ENCODE data around the gene ANGPTL1. TPM values are rescaled to one million over a fixed set of nuclear protein-coding genes. Genes with fewer than 3 reads are reported as not detected.
"Not testable (repeated sequence)": the region's sequence is repeated elsewhere in the genome, so short reads cannot be mapped to it uniquely, and the experiment has no call there.

ANGPTL1 gene
- total RNA-seq, 2 experiments from 2014 or later = not detected

DNA sequence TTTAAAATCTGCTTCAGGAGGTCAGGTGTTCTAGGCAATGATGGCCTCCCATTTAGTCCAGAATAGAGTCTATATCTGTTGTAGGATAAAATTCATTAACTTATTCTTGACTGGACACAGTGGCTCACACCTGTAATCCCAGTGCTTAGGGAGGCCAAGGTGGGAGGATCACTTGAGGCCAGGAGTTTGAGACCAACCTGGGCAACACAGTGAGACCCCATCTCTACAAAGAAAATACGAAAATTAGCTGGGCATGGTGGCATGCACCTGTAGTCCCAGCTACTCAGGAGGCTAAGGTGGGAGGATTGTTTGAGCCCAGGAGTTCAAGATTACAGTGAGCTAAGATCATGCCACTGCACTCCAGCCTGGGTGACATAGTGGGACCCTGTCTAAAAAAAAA lies 23.0 kb downstream of the ANGPTL1 start:
- H3K9me3 Mint-ChIP-seq (ENCODE audit: low read depth); H3K27me3 Mint-ChIP-seq; H3K27ac Mint-ChIP-seq; CTCF ChIA-PET; DNase-seq; H3K4me3 Mint-ChIP-seq; ATAC-seq; H3K4me1 Mint-ChIP-seq; H3K36me3 Mint-ChIP-seq: not testable (repeated sequence)

DNA sequence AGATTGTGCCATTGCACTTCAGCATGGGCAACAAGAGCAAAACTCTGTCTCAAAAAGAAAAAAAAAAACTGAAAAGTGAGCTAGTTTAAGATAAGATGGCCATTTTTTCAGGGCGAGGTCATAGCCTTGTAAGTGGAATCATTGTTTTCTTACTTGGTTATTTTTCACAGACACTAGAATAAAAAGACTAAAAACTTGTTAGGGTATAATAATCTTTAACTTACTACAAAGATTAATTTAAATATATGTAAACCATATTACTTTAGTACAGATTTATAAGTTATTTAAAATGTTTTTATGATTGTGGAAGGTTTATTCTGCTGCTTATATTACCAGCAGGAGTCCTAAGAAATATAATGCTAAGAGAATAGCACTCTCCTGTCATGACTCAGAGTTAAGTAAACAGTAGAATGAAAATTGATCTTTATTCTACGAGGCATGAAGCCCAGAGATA lies 23.5 kb downstream of the ANGPTL1 start:
- H3K27me3 Mint-ChIP-seq = no peaks in the 10 kb centered on the region

DNA sequence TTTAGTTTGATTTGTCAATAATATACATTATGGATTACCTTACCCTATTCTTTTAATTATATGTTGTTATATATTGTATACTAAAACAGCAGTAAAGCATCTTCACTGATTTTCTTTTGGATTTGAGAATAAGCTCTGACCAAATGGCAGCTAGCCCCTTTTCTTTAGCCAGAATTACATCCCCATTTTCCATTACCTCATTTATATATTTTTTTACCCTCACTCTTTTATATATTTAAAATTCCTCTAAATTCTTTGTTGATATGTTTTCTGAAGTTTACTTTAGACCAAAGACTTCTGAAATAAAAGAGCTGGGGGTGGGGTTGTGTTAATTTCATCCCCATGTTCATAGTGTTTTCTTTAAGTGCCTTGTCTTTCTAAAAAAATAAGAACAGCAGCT lies 24.6 kb downstream of the ANGPTL1 start:
- Mint-ChIP-seq H3K27ac (no peak overlapping the region), H3K4me3 (no peak overlapping the region), H3K4me1 (no peaks in the 10 kb centered on the region), H3K36me3 (no peaks in the 10 kb centered on the region), H3K9me3 (ENCODE audit: low read depth) (no peaks in the 10 kb centered on the region), H3K27me3 (no peaks in the 10 kb centered on the region)
- ATAC-seq (no peak), DNase-seq (no peak)
- CTCF ChIA-PET = no interaction called here

More for the DNA sequence above, 23.5 kb downstream of the ANGPTL1 start:
- no peaks in the 10 kb centered on the region for H3K9me3 Mint-ChIP-seq (ENCODE audit: low read depth)
- ATAC-seq (no peak), DNase-seq (no peak)
- H3K36me3 Mint-ChIP-seq = no peaks in the 10 kb centered on the region
- no peak overlapping the region for H3K27ac Mint-ChIP-seq
- H3K4me1 Mint-ChIP-seq = no peaks in the 10 kb centered on the region
- H3K4me3 Mint-ChIP-seq = no peak overlapping the region
- CTCF ChIA-PET = no interaction called here

DNA sequence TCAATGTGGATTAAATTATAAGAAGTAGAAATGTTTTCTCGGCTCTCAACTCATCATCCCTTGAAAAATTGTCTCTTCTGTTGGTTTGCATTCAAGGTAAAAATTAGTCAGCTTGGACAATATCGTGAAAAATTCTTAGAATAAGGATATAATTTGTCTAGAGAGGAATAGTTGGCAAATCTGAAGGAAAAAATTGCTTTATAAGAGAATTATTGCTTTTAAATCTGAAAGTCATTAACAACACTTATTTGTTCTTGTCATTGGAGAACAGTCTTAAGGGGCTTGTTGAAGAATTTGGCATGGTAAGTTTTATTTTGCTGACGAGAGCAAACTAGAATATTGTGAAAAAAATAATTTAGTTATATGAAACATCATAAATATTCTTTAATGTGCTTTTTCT lies 26.4 kb downstream of the ANGPTL1 start:
- CTCF ChIA-PET = no interaction called here
- H3K4me1 Mint-ChIP-seq = no peaks in the 10 kb centered on the region
- H3K36me3 Mint-ChIP-seq = no peaks in the 10 kb centered on the region
- no peaks in the 10 kb centered on the region for H3K9me3 Mint-ChIP-seq (ENCODE audit: low read depth)
- no peak overlapping the region for H3K27ac Mint-ChIP-seq
- H3K27me3 Mint-ChIP-seq = no peaks in the 10 kb centered on the region
- no peak overlapping the region for H3K4me3 Mint-ChIP-seq
- ATAC-seq = no peak
- DNase-seq = no peak

DNA sequence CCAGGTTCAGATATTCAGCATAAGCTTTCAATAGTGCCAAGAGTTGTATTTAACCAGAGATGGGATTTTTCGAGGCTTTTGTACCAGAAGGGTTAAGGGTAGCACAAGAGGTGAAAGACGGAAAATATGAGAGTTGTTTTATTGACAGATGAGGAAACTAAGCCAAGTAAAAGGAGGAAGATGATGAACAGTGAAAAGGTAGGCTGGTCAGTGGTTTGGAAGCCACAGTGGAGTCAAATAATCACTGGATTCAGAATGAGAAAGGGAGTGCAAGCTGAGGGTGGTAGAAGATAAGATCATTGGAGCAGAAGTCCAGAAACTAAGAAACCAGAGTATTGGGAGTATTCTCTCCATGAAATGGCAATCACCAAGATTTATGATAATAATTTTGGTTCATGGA lies 45.7 kb downstream of the ANGPTL1 start:
- DNase-seq (no peak), ATAC-seq (no peak)
- Mint-ChIP-seq H3K36me3 (no peaks in the 10 kb centered on the region), H3K27ac (no peak overlapping the region), H3K27me3 (no peaks in the 10 kb centered on the region), H3K9me3 (ENCODE audit: low read depth) (no peaks in the 10 kb centered on the region), H3K4me1 (peaks cover 3% of the 10 kb centered on the region), H3K4me3 (no peak overlapping the region)
- CTCF ChIA-PET = no interaction called here

DNA sequence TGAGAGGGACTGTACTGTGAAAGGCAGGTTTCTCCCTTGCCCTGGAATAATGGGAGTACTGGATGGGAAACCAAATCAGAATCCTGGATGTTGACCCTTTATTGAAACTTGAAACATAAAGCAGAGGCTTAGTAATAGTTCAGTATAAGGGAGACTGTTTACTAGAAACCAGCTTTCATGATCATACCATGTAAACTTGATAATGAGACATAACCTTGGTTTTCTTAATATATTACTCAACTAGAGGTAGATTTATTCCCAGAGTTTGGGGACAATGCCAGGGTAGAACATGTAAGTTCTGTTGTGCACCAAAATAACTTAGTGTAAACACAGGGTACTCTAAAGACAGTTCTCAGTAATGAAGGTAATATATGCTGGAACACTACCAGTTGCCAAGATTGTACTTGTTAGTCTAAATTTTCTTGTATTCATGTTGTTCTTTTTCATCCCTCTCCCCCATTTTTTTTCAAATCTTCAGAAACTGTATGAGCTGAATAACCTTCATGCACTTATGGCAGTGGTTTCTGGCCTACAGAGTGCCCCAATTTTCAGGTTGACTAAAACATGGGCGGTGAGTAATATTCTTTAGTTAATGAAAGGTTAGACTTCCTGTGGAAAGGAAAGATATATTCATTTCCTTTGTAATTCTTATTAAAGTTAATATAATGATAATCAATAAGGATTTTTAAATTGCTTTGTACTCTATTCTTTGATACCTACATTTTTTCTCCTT lies 49.6 kb downstream of the ANGPTL1 start:
- CTCF ChIA-PET = no interaction called here
- Mint-ChIP-seq H3K36me3 (no peaks in the 10 kb centered on the region), H3K4me1 (peaks cover 3% of the 10 kb centered on the region), H3K9me3 (ENCODE audit: low read depth) (no peaks in the 10 kb centered on the region), H3K27me3 (no peaks in the 10 kb centered on the region), H3K4me3 (no peak overlapping the region), H3K27ac (no peak overlapping the region)
- ATAC-seq = no peak
- no peak for DNase-seq

DNA sequence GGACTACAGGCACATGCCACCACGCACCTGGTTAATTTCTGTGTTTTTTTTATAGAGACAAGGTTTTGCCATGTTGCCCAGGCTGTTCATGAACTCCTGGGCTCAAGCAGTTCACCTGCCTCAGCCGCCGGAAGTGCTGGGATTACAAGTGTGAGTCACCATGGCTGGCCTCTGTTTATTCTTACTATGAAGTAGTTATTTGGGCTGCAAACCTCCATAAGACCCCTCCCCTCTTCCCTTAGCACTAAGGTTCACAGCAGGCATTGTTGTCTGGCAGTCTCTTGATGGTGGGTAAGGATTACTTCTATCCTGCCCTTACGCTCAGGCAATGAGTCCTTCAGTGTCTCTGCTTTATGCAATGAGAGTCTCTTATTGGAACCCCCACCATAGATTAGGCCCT lies 51.8 kb downstream of the ANGPTL1 start:
- no peak overlapping the region for H3K27ac Mint-ChIP-seq
- no peak for DNase-seq
- H3K36me3 Mint-ChIP-seq = no peaks in the 10 kb centered on the region
- peaks cover 3% of the 10 kb centered on the region for H3K4me1 Mint-ChIP-seq
- ATAC-seq = no peak
- CTCF ChIA-PET = no interaction called here
- no peaks in the 10 kb centered on the region for H3K9me3 Mint-ChIP-seq (ENCODE audit: low read depth)
- H3K4me3 Mint-ChIP-seq = no peak overlapping the region
- no peaks in the 10 kb centered on the region for H3K27me3 Mint-ChIP-seq

DNA sequence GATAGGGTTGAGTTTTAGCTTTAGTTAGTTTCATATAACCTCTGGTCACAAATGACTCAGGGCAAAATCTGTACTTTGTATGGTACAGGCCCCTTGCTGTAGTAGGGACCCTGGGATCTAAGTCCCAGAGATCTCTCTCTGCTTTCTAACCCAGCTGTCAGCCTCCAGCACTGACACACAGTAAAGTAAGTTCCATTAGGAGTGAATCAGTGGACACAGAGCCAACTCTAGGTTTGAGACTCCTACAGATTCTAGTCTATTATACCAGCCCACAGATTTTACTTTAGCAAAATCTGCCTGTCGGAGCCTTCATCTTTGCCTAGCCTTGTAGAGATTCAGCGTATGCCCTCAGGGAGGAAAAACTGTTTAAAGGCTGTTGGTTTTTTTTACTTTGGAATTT lies 52.5 kb downstream of the ANGPTL1 start:
- CTCF ChIA-PET = no interaction called here
- H3K9me3 Mint-ChIP-seq (ENCODE audit: low read depth) = no peaks in the 10 kb centered on the region
- no peak overlapping the region for H3K4me3 Mint-ChIP-seq
- no peaks in the 10 kb centered on the region for H3K27me3 Mint-ChIP-seq
- no peak overlapping the region for H3K27ac Mint-ChIP-seq
- ATAC-seq (no peak), DNase-seq (no peak)
- peaks cover 3% of the 10 kb centered on the region for H3K4me1 Mint-ChIP-seq
- no peaks in the 10 kb centered on the region for H3K36me3 Mint-ChIP-seq

DNA sequence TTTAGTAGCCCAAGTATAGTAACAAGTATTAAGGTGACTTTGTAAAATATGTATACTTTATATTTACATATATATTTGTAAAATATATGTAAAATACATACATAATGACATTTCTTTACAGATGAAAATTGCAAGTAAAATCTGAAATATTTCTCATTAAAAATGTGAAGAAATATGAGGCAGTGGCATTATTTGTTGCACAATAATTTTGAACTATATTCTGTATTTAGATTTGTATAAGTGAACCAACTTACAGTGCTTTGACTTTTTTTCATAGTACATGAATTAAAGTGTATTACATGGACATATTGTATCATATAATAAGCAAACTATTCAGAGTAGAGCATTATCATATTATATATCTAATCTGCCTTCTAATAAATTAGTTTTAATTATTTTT lies 60.3 kb downstream of the ANGPTL1 start:
- peaks cover 1% of the 10 kb centered on the region for H3K27me3 Mint-ChIP-seq
- H3K4me1 Mint-ChIP-seq = no peaks in the 10 kb centered on the region
- no peak overlapping the region for H3K27ac Mint-ChIP-seq
- DNase-seq (no peak), ATAC-seq (no peak)
- H3K9me3 Mint-ChIP-seq (ENCODE audit: low read depth) = no peaks in the 10 kb centered on the region
- H3K4me3 Mint-ChIP-seq = no peak overlapping the region
- CTCF ChIA-PET = no interaction called here
- no peaks in the 10 kb centered on the region for H3K36me3 Mint-ChIP-seq

DNA sequence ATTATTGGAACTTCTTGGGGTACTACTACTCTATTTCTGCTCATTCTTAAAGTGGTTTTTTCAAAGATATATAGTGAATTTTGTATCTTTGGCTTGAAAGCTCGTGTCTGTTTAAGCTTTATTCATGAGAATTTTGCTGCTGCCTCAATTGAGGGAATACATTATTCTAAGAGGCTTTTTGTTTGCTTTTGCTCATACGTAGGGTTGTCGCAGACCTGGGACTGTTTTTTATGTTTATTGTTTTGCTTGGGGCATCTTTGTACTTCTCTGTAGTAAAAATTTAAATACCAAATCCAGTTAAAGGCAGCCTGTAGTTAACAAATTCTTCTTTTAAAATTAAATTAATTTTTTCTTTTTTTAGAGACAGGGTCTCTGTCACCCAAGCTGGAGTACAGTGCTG lies 62.3 kb downstream of the ANGPTL1 start:
- Mint-ChIP-seq H3K36me3 (no peaks in the 10 kb centered on the region), H3K9me3 (ENCODE audit: low read depth) (no peaks in the 10 kb centered on the region), H3K4me1 (no peaks in the 10 kb centered on the region), H3K27me3 (peaks cover 2% of the 10 kb centered on the region), H3K4me3 (no peak overlapping the region), H3K27ac (no peak overlapping the region)
- DNase-seq = no peak
- ATAC-seq = no peak
- CTCF ChIA-PET = no interaction called here

DNA sequence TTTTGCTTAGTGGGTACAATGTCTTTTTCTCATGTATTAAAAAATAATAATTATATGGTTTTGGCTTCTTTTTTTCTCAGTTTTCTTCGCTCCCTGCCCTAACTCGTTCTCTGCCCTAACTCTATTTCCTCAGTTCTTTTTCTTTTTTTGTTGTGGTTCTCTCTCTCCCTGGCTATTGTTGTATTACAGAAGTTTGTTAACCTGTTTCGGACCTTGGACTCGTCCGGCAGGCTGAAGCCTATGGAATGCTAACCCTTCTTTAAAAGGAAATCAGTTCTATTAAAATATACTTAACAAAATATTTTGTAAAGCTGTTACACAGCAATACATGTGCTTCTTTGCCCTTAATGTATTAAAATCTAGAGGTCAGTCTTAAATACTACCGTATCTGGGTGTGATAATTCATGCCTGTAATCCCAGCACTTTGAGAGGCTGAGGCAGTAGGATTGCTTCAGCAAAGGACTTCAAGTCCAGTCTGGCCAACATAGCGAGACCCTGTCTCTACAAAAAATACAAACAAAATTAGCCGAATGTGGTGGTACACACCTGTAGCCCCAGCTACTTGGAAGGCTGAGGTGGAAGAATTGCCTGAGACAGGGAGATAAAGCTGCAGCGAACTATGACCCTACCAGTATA lies 64.1 kb downstream of the ANGPTL1 start:
- CTCF ChIA-PET = no interaction called here

DNA sequence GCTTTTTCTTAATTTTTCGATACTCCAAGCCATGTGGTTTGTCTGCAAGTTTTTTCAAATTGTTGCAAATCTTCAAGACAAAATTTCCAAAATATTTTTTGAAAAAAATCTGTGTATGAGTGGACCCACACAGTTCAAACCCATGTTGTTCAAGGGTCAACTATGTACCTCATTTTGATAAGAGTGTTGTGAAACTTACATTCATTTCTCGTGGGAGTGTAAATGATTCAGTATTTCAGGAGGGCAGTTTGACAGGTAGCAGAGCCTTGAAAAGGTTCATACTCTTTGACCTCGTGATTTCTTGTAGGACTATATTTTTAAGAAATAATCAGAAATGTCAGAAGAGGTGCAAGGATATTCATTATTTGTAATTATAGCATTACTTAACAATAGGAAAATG lies 68.0 kb downstream of the ANGPTL1 start:
- H3K27me3 Mint-ChIP-seq = peaks cover 2% of the 10 kb centered on the region
- no peaks in the 10 kb centered on the region for H3K36me3 Mint-ChIP-seq
- H3K9me3 Mint-ChIP-seq (ENCODE audit: low read depth) = no peaks in the 10 kb centered on the region
- no peak overlapping the region for H3K4me3 Mint-ChIP-seq
- CTCF ChIA-PET = no interaction called here
- DNase-seq (no peak), ATAC-seq (no peak)
- no peak overlapping the region for H3K27ac Mint-ChIP-seq
- H3K4me1 Mint-ChIP-seq = no peaks in the 10 kb centered on the region

More for the DNA sequence above, 64.1 kb downstream of the ANGPTL1 start:
- H3K27me3 Mint-ChIP-seq = peaks cover 2% of the 10 kb centered on the region
- H3K27ac Mint-ChIP-seq = no peak overlapping the region
- no peaks in the 10 kb centered on the region for H3K9me3 Mint-ChIP-seq (ENCODE audit: low read depth)
- H3K4me3 Mint-ChIP-seq = no peak overlapping the region
- DNase-seq = no peak
- no peaks in the 10 kb centered on the region for H3K36me3 Mint-ChIP-seq
- no peak for ATAC-seq
- no peaks in the 10 kb centered on the region for H3K4me1 Mint-ChIP-seq
